Measurements from ENCODE around the gene PDZRN4.

GRCh38 chr12:41293011-41293410, 104.9 kb downstream of the PDZRN4 start:
- TF ChIP-seq CTCF (conservative IDR thresholded peaks at IDR 0.05 in 1 of 2, IDR thresholded peaks at IDR 0.05 in 1 of 2; ENCODE audit: extremely low read depth in 1 of 2, insufficient read depth in 1 of 2, low read depth in 1 of 2, low read length in 2 of 2) (no peak), EZH2 (IDR thresholded peaks at IDR 0.05; ENCODE audit: borderline replicate concordance, low read length) (no peak)
